SK-N-SH treated with all-trans-retinoic acid at 6 μM for 48 hours (cell line): ENCODE results near the gene LMF2.

Experiments used
- GLIS3 ChIP-seq: fragments of 250-450 bp; sonication (Bioruptor Pico); IDR thresholded peaks from 2 replicates; pipeline ENCODE4 v1.5.0; 2020; ENCODE audit warnings: mild to moderate bottlenecking, moderate library complexity
- ISL1 ChIP-seq: fragments of 250-450 bp; sonication (Bioruptor Pico); IDR thresholded peaks from 2 replicates; pipeline ENCODE4 v2.1.2; 2022; ENCODE audit warnings: mild to moderate bottlenecking, moderate library complexity
- ZNF70 ChIP-seq: fragments of 450-650 bp; formaldehyde crosslinking; IDR thresholded peaks from 2 replicates; pipeline ENCODE4 v1.5.0; 2020; ENCODE audit warnings: mild to moderate bottlenecking, moderate library complexity
- ZNF8 ChIP-seq: fragments of 450-650 bp; formaldehyde crosslinking; IDR thresholded peaks from 2 replicates; pipeline ENCODE4 v1.5.0; 2020; ENCODE audit warnings: mild to moderate bottlenecking, moderate library complexity

- TF ChIP-seq ISL1 (CRISPR knock-in tag) (no peak), GLIS3 (CRISPR knock-in tag) (no peak), ZNF8 (no peak), ZNF70 (CRISPR knock-in tag) (no peak)
Observed at GRCh38 chr22:50508897-50509296, 1.4 kb upstream of the LMF2 start.
